ENCODE data around the gene CHRM5. TPM values are rescaled to one million over a fixed set of nuclear protein-coding genes. Genes with fewer than 3 reads are reported as not detected.

The CHRM5 gene
- total RNA-seq, 1 donor from 2014 or later, result not detected

DNA sequence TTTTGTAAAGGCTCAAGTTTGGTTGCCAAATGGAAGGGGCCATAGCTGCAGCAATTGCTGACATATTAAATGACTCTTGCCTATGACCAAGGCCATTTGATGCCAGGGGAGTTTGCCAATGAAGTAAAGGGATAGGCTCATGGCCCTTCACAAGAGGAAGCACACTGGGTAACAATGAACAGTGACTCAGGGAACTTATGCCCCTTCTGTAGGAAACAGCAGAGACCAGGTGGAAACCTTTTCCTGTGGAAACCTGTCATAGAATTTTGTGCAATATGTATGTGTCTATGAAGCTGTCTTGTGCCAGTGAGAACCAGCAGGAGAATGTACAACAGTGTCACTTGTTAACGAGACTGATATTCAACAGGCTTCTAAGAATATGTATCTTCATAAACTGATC is 96.1 kb downstream of the CHRM5 start:
- no peak for DNase-seq (ENCODE audit: low read depth)
- no peak overlapping the region for H3K4me3 ChIP-seq (ENCODE audit: low read depth, low read length)
- TF ChIP-seq, protein P1, sequence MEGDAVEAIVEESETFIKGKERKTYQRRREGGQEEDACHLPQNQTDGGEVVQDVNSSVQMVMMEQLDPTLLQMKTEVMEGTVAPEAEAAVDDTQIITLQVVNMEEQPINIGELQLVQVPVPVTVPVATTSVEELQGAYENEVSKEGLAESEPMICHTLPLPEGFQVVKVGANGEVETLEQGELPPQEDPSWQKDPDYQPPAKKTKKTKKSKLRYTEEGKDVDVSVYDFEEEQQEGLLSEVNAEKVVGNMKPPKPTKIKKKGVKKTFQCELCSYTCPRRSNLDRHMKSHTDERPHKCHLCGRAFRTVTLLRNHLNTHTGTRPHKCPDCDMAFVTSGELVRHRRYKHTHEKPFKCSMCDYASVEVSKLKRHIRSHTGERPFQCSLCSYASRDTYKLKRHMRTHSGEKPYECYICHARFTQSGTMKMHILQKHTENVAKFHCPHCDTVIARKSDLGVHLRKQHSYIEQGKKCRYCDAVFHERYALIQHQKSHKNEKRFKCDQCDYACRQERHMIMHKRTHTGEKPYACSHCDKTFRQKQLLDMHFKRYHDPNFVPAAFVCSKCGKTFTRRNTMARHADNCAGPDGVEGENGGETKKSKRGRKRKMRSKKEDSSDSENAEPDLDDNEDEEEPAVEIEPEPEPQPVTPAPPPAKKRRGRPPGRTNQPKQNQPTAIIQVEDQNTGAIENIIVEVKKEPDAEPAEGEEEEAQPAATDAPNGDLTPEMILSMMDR (conservative IDR thresholded peaks at IDR 0.05; ENCODE audit: low read depth, low read length), result no peak

DNA sequence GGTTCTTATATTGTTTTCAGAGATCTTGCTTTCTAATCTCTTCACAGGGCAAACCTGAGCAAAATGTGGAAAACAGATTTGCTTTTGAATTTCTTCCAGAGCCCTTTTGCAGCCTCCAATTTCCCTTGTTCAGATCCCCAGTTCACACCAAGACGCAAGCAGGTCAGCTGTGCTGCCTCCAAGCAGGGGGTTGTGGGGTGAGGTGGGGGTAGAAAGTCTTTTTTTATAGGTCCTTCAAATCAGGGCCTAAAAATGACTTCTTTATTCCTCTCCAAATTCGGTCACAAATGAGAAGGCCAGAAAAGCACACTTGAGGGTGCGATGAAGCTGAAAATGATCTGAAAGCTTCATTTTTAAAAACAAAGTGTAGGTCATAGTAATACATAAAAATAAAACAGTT is 97.0 kb downstream of the CHRM5 start:
- no peak for DNase-seq (ENCODE audit: low read depth)
- TF ChIP-seq, protein P1 (conservative IDR thresholded peaks at IDR 0.05; ENCODE audit: low read depth, low read length), result no peak
- no peak overlapping the region for H3K4me3 ChIP-seq (ENCODE audit: low read depth, low read length)

DNA sequence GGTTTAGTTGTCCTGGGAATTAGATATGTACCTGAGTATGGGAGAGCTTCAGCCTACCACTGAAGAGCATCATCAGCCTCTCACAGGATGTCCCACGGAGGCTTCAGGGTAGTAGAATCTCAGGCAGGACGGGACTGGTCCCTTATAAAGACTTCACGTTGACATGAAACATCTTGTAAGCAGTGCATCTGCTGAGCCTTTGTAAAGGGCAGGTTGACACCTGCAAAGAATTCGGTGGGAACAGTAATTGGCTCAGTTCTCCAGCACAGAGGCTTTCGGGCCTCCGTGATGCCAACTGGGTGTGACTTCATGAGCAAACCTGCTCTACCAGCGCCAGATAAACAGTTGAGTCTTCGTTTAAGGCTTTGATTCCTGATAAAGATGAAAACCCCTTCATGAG is 97.6 kb downstream of the CHRM5 start:
- TF ChIP-seq, protein P1 (conservative IDR thresholded peaks at IDR 0.05; ENCODE audit: low read depth, low read length), result no peak
- no peak overlapping the region for H3K4me3 ChIP-seq (ENCODE audit: low read depth, low read length)
- DNase-seq (ENCODE audit: low read depth), result no peak

DNA sequence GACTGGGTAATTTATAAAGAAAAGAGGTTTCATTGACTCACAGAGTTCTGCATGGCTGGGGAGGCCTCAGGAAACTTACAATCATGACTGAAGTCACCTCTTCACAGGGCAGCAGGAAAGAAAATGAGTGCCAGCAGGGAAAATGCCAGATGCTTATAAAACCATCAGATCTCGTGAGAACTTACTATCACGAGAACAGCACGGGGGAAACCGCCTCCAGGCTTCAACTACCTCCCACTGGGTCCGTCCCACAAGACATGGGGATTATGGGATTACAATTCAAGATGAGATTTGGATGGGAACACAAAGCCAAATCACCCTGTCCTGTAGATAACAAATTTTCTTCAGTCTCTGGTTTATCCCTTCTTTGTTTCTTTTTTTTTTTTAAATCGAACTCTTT is 101.7 kb downstream of the CHRM5 start:
- no peak overlapping the region for H3K4me3 ChIP-seq (ENCODE audit: low read depth, low read length)
- TF ChIP-seq, protein P1 (conservative IDR thresholded peaks at IDR 0.05; ENCODE audit: low read depth, low read length), result no peak
- DNase-seq (ENCODE audit: low read depth), result no peak

DNA sequence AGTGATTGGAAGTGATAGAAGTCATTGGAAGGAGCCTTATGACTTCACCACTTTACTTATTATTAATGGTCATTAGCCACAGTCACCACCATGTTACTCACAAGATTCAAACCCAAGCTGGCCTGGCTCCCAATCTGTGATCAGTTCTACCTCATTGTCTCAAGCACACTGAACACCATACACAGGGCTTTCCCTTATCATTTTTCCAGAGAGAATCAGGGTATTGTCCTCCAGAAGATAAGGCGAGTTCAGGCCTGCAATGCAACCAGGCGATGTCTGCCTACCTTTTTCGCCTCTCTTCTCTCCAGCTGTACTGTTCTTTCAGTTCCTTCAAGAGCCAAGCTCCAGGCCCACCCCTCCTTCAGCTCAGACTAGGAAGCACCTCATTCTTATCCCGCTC is 108.5 kb downstream of the CHRM5 start:
- no peak overlapping the region for H3K4me3 ChIP-seq (ENCODE audit: low read depth, low read length)
- TF ChIP-seq, protein P1 (conservative IDR thresholded peaks at IDR 0.05; ENCODE audit: low read depth, low read length), result no peak
- no peak for DNase-seq (ENCODE audit: low read depth)

DNA sequence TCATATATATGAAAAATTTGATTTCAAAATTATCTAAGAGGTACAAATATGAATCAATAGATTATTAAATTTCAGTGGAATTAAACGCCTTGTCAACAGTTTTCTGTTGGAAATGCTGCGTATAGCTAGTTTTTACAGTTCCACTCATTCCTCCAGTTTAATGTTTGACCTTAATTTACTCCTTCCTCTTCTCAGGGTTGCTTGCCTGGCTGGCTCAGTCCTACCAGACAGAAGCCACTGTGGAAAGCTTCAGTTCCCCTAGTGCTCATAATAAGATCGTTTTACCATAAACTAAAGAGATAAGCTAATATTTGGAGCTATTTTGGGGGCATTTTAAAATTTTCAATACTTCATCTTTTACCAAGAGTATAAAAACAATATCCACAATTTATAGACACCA is 110.6 kb downstream of the CHRM5 start:
- no peak for DNase-seq (ENCODE audit: low read depth)
- no peak overlapping the region for H3K4me3 ChIP-seq (ENCODE audit: low read depth, low read length)
- TF ChIP-seq, protein P1 (conservative IDR thresholded peaks at IDR 0.05; ENCODE audit: low read depth, low read length), result no peak

DNA sequence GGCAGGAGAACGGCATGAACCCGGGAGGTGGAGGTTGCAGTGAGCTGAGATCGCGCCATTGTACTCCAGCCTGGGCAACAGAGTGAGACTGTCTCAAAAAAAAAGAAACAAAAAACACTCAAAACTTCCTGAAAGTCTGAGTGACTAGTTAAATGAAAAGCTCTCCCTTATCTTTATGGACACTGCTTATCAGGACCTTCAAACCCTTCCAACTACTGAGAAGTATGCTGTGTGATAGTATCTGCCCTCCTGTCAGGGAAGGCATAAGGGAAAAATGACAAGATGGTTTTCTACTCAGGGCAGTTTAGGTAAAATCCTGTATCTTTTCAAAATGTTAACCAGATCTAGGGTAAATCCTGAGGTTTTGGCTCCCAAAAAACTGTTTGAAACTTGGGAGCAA is 111.6 kb downstream of the CHRM5 start:
- no peak for DNase-seq (ENCODE audit: low read depth)
- H3K4me3 ChIP-seq (ENCODE audit: low read depth, low read length), result no peak overlapping the region
- TF ChIP-seq, protein P1 (conservative IDR thresholded peaks at IDR 0.05; ENCODE audit: low read depth, low read length), result no peak
